Activated CD4-positive, alpha-beta T cell treated with anti-CD3 and anti-CD28 coated beads, Interleukin-2, amount 10 ng/mL, durations not matched to agents 7 days and 5 days (primary cell): ENCODE results near the gene TM9SF2. TPM values are rescaled to one million over a fixed set of nuclear protein-coding genes. Genes with fewer than 3 reads are reported as not detected.
A peak's percentile ranks its signal among the peaks of the same experiment; 100 is the strongest.

Experiments
- CTCF ChIA-PET: fragments of 350-600 bp; sonication (Branson Sonifier 250); formaldehyde crosslinking; loops from one replicate; lab custom pipeline; 2021; ENCODE audit warnings: antibody characterized with exemption; lab: Charles Lee
- POLR2A ChIA-PET: fragments of 350-600 bp; sonication (Branson Sonifier 250); formaldehyde crosslinking; loops from one replicate; lab custom pipeline; 2021; ENCODE audit warnings: antibody characterized with exemption; lab: Charles Lee
- DNase-seq: peaks from one replicate; pipeline ENCODE4 v3.0.0-alpha.2; 2020
- H3K27ac Mint-ChIP-seq: one replicate; pipeline ENCODE4 v1.8.0; 2021; ENCODE audit warnings: mild to moderate bottlenecking, moderate library complexity, mixed read lengths
- H3K27me3 Mint-ChIP-seq: one replicate; pipeline ENCODE4 v1.8.0; 2021; ENCODE audit warnings: mixed read lengths
- H3K36me3 Mint-ChIP-seq: one replicate; pipeline ENCODE4 v1.8.0; 2021; ENCODE audit warnings: low read depth, mixed read lengths
- H3K4me1 Mint-ChIP-seq: one replicate; pipeline ENCODE4 v1.8.0; 2021; ENCODE audit warnings: mixed read lengths
- H3K4me3 Mint-ChIP-seq: one replicate; pipeline ENCODE4 v1.8.0; 2021; ENCODE audit warnings: mild to moderate bottlenecking, moderate library complexity, mixed read lengths
- H3K9me3 Mint-ChIP-seq: one replicate; pipeline ENCODE4 v1.8.0; 2021; ENCODE audit warnings: mixed read lengths
- total RNA-seq, 2 experiments: library from RNA; stranded (reverse); gene quantifications; one replicate each; pipeline ENCODE4 v1.2.3, GENCODE V29; 2021

TM9SF2 gene
- total RNA-seq, 2 experiments from 2014 or later, result 79.2 to 87.9 TPM

DNA sequence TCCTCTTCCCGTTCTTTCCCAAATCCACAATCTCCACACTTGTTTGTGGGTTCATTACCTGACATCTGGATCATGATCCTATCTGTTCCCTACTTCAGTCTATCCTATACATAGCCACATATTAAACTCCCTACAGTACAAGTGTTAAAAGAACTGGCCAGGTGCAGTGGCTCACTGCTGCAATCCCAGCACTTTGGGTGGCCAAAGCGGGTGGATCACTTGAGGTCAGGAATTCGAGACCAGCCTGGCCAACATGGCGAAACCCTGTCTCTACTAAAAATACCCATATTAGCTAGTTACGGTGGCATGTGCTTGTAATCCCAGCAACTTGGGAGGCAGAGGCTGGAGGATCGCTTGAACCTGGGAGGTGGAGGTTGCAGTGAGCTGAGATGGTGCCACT, 88.3 kb downstream of the TM9SF2 start:
- no peak overlapping the region for H3K27ac Mint-ChIP-seq
- POLR2A ChIA-PET, result no interaction called here
- no peak overlapping the region for H3K4me3 Mint-ChIP-seq
- CTCF ChIA-PET, result interaction anchor here (0.7 kb wide), 1 partner anchor 71 kb away, joined by 3 read pairs; no protein-coding TSS in a partner anchor
- no peak for DNase-seq
- no peaks in the 10 kb centered on the region for H3K9me3 Mint-ChIP-seq
- peaks cover 3% of the 10 kb centered on the region for H3K4me1 Mint-ChIP-seq
- no peaks in the 10 kb centered on the region for H3K36me3 Mint-ChIP-seq
- peaks cover 7% of the 10 kb centered on the region for H3K27me3 Mint-ChIP-seq

DNA sequence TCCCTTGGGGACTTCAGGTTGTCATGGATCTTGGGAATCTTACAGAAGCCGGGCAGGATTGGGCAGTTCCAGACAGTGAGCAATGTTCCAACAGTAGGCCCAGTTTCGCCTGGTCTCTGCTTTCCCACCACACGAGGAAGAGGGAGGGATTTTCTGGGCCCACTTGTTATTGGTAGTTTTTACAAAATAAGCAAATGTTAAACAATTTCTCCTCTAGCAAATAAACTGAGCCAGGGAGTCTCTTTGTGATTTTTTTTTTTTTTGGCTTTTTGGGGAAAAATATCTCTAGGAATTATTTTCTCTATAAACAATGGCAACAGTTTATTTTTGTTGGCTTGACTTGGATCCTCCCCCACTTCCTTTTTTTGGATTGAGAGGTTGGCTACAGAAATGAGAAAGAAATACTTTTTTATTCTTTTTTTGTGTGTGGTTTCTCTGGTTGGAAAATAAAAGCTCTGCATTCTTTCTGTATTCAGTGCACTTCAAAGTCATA, 89.3 kb downstream of the TM9SF2 start:
- H3K4me3 Mint-ChIP-seq, result no peak overlapping the region
- H3K4me1 Mint-ChIP-seq, result peaks cover 3% of the 10 kb centered on the region
- H3K9me3 Mint-ChIP-seq, result no peaks in the 10 kb centered on the region
- H3K27me3 Mint-ChIP-seq, result peaks cover 5% of the 10 kb centered on the region
- no peak overlapping the region for H3K27ac Mint-ChIP-seq
- DNase-seq, result no peak
- H3K36me3 Mint-ChIP-seq, result no peaks in the 10 kb centered on the region
- ChIA-PET POLR2A (no interaction called here), CTCF (no interaction called here)

DNA sequence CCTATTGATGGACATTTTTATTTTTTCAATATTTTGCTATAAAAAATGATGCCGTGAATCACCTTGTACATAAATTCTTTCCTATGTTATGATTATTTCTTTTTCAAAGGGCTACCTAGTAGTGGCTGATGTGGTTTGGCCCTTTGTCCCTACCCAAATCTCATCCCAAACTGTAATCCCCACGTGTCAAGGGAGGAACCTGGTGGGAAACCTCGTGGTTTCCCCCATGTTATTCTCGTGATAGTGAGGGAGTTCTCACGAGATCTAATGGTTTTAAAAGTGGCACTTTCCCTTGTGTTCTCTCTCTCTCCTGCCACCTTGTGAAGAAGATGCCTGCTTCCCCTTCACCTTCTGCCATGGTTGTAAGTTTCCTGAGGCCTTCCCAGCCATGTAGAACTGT, 94.9 kb downstream of the TM9SF2 start:
- H3K4me1 Mint-ChIP-seq, result peaks cover 10% of the 10 kb centered on the region
- no peak for DNase-seq
- H3K4me3 Mint-ChIP-seq, result no peak overlapping the region
- no peak overlapping the region for H3K27ac Mint-ChIP-seq
- H3K9me3 Mint-ChIP-seq, result peaks cover under 1% of the 10 kb centered on the region
- peaks cover 8% of the 10 kb centered on the region for H3K27me3 Mint-ChIP-seq
- ChIA-PET POLR2A (no interaction called here), CTCF (no interaction called here)
- H3K36me3 Mint-ChIP-seq, result no peaks in the 10 kb centered on the region

DNA sequence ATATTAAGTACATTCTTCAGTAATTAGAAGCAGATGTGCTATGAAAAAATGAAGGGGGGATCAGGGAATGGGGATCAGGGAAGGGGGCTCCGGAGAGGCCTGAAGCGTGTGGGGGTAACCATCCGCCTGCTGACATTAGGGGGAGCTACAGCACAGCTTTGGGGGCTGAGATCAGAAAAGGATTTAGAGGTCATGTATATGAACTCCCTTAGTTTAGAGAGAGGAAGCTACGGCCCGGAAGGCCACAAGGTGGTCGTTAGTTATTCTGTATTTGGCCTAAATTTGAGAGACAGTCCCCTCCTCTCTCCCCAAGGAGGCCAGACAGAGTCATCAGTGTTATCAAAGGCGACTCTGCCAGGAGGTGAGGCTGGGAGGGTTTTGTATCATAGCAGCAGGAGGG, 99.0 kb downstream of the TM9SF2 start:
- H3K9me3 Mint-ChIP-seq, result peaks cover 4% of the 10 kb centered on the region
- peaks cover 6% of the 10 kb centered on the region for H3K36me3 Mint-ChIP-seq
- H3K27me3 Mint-ChIP-seq, result peaks cover 3% of the 10 kb centered on the region
- no peak overlapping the region for H3K4me3 Mint-ChIP-seq
- peaks cover 29% of the 10 kb centered on the region for H3K4me1 Mint-ChIP-seq
- H3K27ac Mint-ChIP-seq, result no peak overlapping the region
- ChIA-PET CTCF (no interaction called here), POLR2A (no interaction called here)
- no peak for DNase-seq

DNA sequence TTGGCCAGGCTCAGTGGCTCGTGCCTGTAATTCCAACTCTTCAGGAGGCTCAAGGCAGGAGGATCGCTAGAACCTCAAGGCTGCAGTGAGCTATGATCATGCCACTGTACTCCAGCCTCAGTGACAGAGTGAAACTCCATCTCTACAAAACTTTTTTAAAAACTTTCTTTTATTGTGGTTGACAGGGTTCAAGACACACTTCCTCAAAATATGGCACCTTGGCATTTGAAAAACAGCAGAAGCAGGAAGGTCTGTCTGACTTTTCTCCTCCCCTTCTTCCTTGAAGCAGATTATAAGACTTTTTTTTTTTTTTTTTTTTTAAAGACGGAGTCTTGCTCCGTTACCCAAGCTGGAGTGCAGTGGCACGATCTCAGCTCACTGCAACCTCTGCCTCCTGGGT, 100.3 kb downstream of the TM9SF2 start:
- POLR2A ChIA-PET, result no interaction called here
- peak overlapping the region; percentile 89 for H3K27ac Mint-ChIP-seq
- DNase-seq, result no peak
- peaks cover 6% of the 10 kb centered on the region for H3K36me3 Mint-ChIP-seq
- CTCF ChIA-PET, result interaction anchor here (0.7 kb wide), 1 partner anchor 13 kb away, joined by 3 read pairs; no protein-coding TSS in a partner anchor
- peak overlapping the region; percentile 33 for H3K4me3 Mint-ChIP-seq
- H3K27me3 Mint-ChIP-seq, result no peaks in the 10 kb centered on the region
- H3K4me1 Mint-ChIP-seq, result peaks cover 40% of the 10 kb centered on the region
- H3K9me3 Mint-ChIP-seq, result peaks cover 4% of the 10 kb centered on the region

DNA sequence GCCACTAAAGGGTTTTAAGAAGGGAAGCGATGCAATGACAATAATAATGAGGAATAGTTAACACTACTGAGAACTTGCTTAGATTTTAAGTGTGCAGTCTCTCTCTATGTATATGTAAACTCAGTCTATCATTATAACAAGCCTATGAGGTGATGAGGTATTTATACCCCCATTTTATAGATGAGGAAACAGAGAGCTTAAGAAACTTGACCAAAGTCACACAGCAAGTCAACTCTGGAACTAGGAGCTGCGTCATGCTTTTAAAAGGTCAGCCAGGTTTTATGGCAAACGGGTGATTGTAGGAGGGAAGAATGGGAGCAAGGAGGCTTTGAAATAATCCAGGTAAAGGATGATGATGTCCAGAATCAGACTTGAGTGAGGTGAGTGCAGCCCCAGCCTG, 103.4 kb downstream of the TM9SF2 start:
- CTCF ChIA-PET, result interaction anchor here (0.7 kb wide), 1 partner anchor 1100 kb away, joined by 3 read pairs; no protein-coding TSS in a partner anchor
- Mint-ChIP-seq H3K36me3 (peaks cover 6% of the 10 kb centered on the region), H3K27me3 (no peaks in the 10 kb centered on the region), H3K9me3 (peaks cover 4% of the 10 kb centered on the region), H3K27ac (no peak overlapping the region), H3K4me1 (peaks cover 54% of the 10 kb centered on the region), H3K4me3 (no peak overlapping the region)
- no peak for DNase-seq
- POLR2A ChIA-PET, result no interaction called here

DNA sequence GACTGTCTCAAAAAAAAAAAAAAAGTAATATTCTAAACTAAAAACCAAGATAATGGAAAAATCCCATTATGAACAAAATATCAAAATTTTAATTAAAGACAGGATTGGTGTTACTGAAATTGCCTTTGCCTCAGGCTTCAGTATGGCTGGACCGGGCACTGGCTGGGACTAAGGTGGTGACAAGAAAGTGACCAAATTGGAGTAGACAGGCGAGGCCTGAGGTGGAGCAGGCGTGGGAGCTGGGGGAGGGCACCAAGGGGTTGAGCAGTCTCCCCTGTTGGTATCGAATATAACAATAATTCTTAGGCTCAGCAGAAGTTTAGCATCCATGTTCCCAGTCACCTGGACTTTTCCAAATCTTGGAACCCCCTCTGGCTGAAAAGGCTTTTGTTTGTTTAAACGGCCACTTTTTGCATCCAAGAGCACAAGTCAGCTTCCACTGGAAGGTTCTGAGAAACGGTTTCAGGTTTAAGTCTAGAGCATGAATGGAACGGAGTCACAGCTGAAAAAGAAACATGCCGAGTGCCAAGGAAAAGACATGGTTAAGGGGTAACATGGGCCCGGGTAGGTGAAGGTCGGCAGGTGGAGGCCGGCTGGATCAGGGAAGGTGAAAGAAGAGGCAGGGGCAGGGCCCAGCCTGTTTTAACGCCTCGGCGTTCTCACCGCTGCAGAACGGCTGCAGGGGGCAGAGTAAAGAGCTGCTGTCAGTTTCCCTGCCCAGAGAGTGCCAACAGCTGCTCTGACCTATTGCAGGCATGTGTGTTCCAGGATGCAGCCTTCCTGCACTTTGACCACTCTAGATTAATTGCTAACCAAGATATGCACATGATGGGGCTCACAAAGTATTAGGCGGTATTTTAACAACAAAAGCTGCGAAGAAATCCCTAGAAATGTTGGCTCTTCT, 104.4 kb downstream of the TM9SF2 start:
- peak; percentile 56 for DNase-seq
- ChIA-PET CTCF (interaction anchor here (0.6 to 1.6 kb wide), 9 partner anchors 9 to 1101 kb away, joined by 3 to 5 read pairs (median 4); no protein-coding TSS in a partner anchor), POLR2A (interaction anchor here (0.7 kb wide), 1 partner anchor 627 kb away, joined by 4 read pairs; no protein-coding TSS in a partner anchor)
- Mint-ChIP-seq H3K27me3 (no peaks in the 10 kb centered on the region), H3K4me3 (peak overlapping the region; percentile 80), H3K27ac (peak overlapping the region; percentile 91), H3K36me3 (peaks cover 6% of the 10 kb centered on the region), H3K4me1 (peaks cover 55% of the 10 kb centered on the region), H3K9me3 (peaks cover 4% of the 10 kb centered on the region)

DNA sequence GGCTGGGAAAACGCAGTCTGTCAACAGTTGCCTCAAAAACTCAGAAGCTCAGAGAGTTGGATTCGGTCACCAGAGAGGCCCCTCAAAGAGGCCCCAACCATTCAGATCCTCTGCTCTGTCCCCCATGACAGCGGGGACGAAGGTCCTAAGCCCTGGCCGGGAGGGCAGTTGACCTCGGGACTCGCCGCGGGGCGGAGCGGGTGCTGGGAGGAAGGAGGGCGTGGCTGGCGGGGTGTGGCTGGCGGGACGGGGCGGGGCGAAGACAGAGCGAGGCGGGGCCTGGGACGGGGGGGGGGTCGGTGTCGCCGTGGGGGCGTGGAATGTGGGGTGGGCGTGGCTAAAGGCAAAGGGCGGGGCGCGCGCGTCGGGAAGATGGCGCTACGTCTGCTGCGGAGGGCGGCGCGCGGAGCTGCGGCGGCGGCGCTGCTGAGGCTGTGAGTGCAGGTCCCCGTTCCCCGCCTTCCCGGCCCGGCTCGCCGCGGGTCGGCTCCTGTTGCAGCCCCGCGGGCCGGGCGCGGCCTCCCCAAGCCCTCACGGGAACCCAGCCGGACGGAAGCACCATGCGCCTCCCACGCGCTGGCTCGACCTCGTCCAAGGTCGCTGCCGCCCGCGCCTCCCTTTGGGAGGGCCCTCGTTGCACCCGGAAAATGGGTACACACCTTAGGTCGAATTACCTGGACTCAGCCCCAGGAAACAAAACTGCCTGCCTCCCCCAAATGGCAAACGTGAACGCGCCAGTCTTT, 105.2 kb downstream of the TM9SF2 start, which contains the start of gene CLYBL:
CLYBL (plus strand) TSS at position 367 of the 743 bp plus-strand sequence.
- H3K4me1 Mint-ChIP-seq, result peaks cover 47% of the 10 kb centered on the region
- POLR2A ChIA-PET, result interaction anchor here (0.7 kb wide), 1 partner anchor 627 kb away, joined by 4 read pairs; no protein-coding TSS in a partner anchor
- peaks cover 1% of the 10 kb centered on the region for H3K9me3 Mint-ChIP-seq

DNA sequence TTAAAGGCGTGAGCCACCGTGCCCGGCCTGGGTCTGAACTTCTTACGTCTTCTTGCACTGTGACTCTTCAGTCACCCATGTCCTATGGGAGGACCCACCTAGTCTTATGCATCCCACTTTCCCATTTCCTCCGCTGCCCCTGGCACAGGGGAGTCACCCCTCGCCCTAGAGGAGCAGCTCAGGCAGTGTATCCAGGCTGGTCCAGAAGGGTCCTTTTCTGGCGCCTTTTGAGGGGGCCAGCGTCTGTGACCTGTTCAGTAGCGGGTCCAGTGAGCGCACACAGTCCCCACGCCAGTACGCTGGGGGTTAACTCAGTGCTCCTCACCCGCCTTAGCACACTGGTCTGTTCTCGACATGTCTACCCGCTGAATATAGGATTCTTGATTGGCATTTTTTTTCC, 107.1 kb downstream of the TM9SF2 start:
- ChIA-PET CTCF (no interaction called here), POLR2A (no interaction called here)
- H3K36me3 Mint-ChIP-seq, result no peaks in the 10 kb centered on the region
- no peaks in the 10 kb centered on the region for H3K9me3 Mint-ChIP-seq
- no peaks in the 10 kb centered on the region for H3K27me3 Mint-ChIP-seq
- DNase-seq, result no peak
- peak overlapping the region; percentile 47 for H3K4me3 Mint-ChIP-seq
- peaks cover 34% of the 10 kb centered on the region for H3K4me1 Mint-ChIP-seq
- H3K27ac Mint-ChIP-seq, result no peak overlapping the region

More for the DNA sequence above, 105.2 kb downstream of the TM9SF2 start, which contains the start of gene CLYBL:
- Mint-ChIP-seq H3K4me3 (peak within 1 kb of the TSS; percentile 80), H3K27ac (peak within 1 kb of the TSS; percentile 91), H3K27me3 (no peaks in the 10 kb centered on the region), H3K36me3 (peaks cover 3% of the 10 kb centered on the region)
- DNase-seq, result peak; percentile 90
- CTCF ChIA-PET, result interaction anchor here (0.6 to 1.6 kb wide), 6 partner anchors 8 to 993 kb away, joined by 3 to 5 read pairs (median 4); no protein-coding TSS in a partner anchor

DNA sequence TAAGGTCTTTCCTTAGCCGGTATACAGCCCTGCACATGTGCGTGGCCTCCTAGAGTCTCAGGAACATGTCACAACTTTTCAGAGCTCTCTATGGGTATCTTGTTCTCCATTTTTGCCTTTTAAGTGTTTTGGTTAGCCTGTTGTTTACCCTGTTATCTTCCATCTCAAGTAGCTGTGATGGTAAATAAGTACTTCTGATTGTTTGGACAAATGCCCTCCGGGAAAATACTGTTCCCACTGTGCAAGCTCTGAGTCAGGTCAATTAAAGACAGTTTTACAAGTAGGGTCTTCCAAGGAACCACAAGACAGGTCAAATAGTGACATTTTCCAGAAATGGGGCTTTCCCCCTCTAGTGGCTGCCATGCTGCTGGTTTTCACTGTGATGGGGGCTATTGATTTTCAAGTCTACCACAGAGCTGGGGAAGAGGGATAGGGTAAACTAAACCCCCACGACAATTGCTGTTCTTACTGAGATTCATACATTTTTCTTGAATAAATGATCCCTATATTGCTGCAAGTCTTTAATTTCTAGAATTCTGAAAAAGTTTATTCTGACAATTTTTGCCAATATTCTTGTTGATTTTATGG, 109.5 kb downstream of the TM9SF2 start:
- CTCF ChIA-PET, result interaction anchor here (1.0 kb wide), 1 partner anchor 22 kb away, joined by 3 read pairs; no protein-coding TSS in a partner anchor
- DNase-seq, result no peak
- POLR2A ChIA-PET, result no interaction called here
- Mint-ChIP-seq H3K9me3 (no peaks in the 10 kb centered on the region), H3K27ac (no peak overlapping the region), H3K4me3 (no peak overlapping the region), H3K27me3 (no peaks in the 10 kb centered on the region), H3K36me3 (no peaks in the 10 kb centered on the region), H3K4me1 (peaks cover 27% of the 10 kb centered on the region)
